Tibial nerve (tissue), 3 donors: ENCODE data around the gene AMMECR1L.

ENCODE experiments used
- CTCF ChIP-seq, 5 experiments: fragments of 200-600 bp in 3 of 5; fragments of 450-650 bp in 2 of 5; sonication (generic) in 3 of 5; IDR thresholded peaks; one replicate each; pipeline ENCODE4 v1.5.1; 2016 to 2019; ENCODE audit warnings: antibody characterized with exemption in 5 of 5, mild to moderate bottlenecking in 3 of 5, moderate library complexity in 2 of 5
- POLR2A ChIP-seq, 2 donors: fragments of 450-650 bp; IDR thresholded peaks; one replicate each; pipeline ENCODE4 v1.6.1; 2017; ENCODE audit warnings: antibody characterized with exemption in 2 of 2, mild to moderate bottlenecking in 2 of 2, moderate library complexity in 2 of 2

GRCh38 chr2:127913808-127914457 is 28.2 kb upstream of the AMMECR1L start:
- TF ChIP-seq CTCF (IDR thresholded peaks at IDR 0.05): no peak
- TF ChIP-seq POLR2A (IDR thresholded peaks at IDR 0.05): no peak
